ENCODE results near the gene CHN1.

Gene CHN1

DNA sequence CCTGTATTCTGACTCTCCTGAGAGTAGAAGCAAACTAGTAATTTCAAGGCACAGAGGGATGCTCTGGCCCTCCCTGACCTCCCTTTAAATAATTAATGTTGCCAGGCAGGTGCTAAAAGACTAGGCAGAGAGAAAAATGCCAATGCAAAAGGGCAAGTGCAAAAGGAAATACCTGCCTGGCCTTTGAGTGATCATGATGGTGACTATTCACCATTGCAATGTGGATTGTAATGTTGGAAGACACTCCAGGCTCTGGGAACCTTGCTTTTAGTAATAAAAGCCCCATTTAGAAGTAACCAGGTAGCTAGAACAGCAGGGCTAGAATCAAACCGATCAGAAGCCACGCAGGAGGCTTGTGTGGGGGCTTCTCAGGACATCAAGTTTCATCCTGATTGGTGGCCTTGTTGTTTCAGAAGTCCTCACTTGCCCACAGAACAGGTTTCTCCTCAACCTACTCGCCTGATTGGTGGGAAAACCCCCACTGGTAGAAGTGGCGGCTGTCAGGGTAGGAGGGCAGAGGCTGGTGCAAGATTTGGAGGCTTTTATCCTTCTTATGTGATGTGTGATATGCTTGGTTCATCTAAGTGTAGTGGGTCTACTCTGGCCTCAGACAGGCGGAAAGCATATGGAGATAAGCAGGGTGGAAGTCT, 224.9 kb downstream of the CHN1 start:
- TF ChIP-seq, protein P1, sequence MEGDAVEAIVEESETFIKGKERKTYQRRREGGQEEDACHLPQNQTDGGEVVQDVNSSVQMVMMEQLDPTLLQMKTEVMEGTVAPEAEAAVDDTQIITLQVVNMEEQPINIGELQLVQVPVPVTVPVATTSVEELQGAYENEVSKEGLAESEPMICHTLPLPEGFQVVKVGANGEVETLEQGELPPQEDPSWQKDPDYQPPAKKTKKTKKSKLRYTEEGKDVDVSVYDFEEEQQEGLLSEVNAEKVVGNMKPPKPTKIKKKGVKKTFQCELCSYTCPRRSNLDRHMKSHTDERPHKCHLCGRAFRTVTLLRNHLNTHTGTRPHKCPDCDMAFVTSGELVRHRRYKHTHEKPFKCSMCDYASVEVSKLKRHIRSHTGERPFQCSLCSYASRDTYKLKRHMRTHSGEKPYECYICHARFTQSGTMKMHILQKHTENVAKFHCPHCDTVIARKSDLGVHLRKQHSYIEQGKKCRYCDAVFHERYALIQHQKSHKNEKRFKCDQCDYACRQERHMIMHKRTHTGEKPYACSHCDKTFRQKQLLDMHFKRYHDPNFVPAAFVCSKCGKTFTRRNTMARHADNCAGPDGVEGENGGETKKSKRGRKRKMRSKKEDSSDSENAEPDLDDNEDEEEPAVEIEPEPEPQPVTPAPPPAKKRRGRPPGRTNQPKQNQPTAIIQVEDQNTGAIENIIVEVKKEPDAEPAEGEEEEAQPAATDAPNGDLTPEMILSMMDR (conservative IDR thresholded peaks at IDR 0.05; ENCODE audit: low read depth): no peak
- POLR2A ChIA-PET (ENCODE audit: low non-redundant PET): no interaction called here
- no peak overlapping the region for H3K27ac ChIP-seq
- DNase-seq (ENCODE audit: low spot score): no peak
- CTCF ChIA-PET: interaction anchor here (0.6 kb wide), 1 partner anchor 77 kb away, joined by 3 read pairs; no protein-coding TSS in a partner anchor

DNA sequence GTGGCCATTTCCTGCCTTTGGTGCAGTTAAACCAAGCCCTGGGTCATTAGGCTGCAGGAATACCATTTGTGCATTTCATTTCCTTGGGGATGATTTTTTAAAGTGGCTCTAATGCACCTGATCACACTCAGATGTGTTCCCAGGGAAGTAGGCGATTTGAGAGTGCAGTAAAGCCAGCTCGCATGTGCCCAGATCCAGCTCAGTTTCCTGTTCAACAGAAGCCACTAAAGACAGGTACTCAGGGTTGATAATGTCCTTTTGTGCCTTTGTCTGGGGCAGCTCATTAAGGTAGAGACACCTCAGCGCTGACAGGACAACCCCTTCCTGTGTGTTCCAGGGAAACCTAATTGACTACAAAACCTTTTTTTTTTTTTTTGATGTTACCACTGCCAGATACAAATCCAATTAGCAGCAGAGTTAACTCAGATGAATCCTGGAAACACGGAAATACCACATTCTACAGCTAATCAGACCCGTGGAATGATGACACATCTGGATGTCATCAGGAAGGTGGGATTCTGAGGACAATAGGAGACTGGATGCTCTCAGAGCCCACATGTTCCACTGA, 225.7 kb downstream of the CHN1 start:
- ChIA-PET POLR2A (ENCODE audit: low non-redundant PET) (no interaction called here), CTCF (interaction anchor here (0.6 kb wide), 1 partner anchor 343 kb away, joined by 9 read pairs; no protein-coding TSS in a partner anchor)
- no peak for DNase-seq (ENCODE audit: low spot score)

DNA sequence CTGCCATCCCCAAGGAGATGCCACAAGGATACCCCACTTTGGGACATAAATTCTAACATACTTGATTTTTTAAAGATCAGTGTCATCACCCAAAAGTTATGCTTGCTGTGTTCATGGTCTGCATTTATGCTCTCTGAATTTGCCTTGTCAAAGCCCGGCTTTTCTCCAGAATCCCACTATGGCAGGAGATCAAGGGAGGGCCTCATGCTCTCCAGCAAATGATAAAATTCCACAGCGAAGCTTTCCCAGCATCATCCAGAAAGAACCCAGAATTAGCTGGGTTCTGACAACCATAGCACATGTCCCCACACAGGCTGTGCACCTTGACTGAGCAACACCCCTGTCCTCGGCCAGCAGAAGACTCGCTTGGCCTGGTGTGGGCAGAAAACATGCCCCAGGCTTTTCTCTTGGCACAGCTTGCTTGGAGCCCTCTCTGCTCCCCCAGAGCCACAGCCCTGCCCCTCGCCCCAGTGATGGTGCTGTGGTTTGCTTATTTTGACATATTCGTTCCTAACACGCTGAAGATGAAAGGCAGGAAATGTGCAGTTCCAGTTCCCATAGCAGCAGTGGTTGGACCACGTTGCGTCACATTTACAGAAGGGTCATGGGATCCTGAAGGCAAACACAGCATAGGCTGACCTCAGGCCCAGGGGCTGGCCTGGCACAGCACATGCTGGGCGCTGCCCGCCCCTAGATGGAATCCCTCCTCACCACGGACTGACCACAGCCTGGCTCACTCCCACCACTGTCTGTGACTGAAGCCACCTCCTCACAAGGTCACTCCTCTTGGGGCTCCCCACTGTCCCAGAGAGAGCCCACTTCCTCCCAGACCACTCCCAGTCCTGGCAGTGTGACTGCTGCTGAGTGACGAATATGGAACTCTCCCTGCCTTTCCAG, 226.8 kb downstream of the CHN1 start:
- H3K27ac ChIP-seq: no peak overlapping the region
- POLR2A ChIA-PET (ENCODE audit: low non-redundant PET): no interaction called here
- CTCF ChIA-PET: no interaction called here
- DNase-seq (ENCODE audit: low spot score): no peak
- TF ChIP-seq, protein P1 (conservative IDR thresholded peaks at IDR 0.05; ENCODE audit: low read depth): no peak

More for the DNA sequence above, 225.7 kb downstream of the CHN1 start:
- TF ChIP-seq, protein P1 (conservative IDR thresholded peaks at IDR 0.05; ENCODE audit: low read depth): no peak
- no peak overlapping the region for H3K27ac ChIP-seq

DNA sequence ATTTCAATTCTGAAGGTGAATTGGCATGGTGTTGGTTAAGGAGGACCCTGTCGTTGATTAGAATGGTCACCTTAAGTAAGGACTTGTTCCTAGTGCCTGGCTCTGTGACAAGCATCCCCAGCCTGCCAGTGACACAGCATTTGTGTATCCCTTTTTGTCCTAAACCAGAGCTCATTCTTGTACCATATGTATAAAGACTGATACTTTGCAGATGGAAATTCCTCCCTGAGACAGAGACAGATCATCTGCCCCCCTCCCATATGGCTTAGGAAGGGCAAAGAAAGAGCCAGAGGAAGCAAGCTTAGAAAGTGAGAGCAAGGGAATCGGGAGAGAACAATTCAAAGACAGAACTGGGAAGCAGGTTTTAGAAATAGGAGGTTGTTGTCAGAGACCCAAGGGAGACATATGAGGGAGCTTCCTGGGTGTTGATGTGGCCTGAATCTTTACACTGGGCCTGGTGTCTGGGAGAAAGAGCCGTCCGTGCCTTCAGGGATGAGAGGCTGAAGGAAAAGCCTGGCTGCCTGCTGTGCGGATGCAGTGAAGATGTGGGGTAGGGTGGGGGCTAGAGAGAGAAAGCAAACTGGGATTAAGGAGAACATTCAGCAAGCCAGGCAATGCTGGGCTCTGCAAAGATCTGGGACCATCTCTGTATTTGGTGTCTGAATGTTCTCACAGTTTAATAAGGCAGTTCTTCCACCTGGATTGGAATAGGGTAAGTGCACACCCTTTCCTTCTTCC, 227.7 kb downstream of the CHN1 start:
- TF ChIP-seq, protein P1 (conservative IDR thresholded peaks at IDR 0.05; ENCODE audit: low read depth): no peak
- DNase-seq (ENCODE audit: low spot score): no peak
- ChIA-PET POLR2A (ENCODE audit: low non-redundant PET) (no interaction called here), CTCF (interaction anchor here (0.6 kb wide), 1 partner anchor 268 kb away, joined by 5 read pairs; no protein-coding TSS in a partner anchor)
- no peak overlapping the region for H3K27ac ChIP-seq

DNA sequence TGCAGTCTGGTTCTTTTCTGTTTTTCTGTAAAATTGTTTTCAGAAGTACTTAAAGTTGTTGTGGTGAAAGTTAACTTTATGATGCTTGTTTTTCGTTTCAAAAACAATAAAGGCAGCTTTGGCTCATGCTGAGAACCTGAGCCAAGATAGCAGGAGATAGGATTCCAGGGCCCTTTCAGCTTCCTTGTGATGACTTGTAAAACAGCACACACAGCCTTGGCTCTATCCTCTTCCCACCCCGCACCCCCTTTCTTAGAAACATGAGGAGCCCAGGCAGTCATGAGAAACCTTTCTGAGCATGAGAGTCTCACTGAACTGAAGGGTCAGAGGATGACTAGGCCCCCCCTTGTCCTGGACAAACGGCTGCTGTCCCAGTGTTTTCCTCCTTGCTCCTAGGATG, 228.5 kb downstream of the CHN1 start:
- TF ChIP-seq, protein P1 (conservative IDR thresholded peaks at IDR 0.05; ENCODE audit: low read depth): no peak
- DNase-seq (ENCODE audit: low spot score): no peak
- CTCF ChIA-PET: no interaction called here
- POLR2A ChIA-PET (ENCODE audit: low non-redundant PET): no interaction called here
- H3K27ac ChIP-seq: no peak overlapping the region

DNA sequence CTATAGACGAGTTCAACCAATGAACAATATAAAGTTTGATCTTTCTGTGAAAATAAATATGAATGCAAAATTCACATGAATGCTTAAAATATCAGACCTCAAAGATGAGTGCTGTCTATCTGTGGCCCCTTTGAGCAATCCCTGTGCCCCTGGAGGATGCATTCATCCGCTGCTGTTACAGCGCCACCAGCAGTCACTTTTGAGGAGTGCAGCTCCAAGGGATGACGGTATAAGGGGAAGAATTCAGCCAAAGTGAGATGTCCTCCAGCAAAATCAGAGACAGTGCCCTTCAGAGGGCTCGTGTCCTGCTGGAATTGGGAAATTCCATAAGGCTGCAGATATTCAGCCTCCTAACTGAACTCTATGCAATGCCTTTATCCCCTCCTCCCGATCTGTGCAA, 229.0 kb downstream of the CHN1 start:
- TF ChIP-seq, protein P1 (conservative IDR thresholded peaks at IDR 0.05; ENCODE audit: low read depth): 0 out of 2 replicates have a peak, but pooled peaks have one; percentile 16
- DNase-seq (ENCODE audit: low spot score): no peak
- ChIA-PET CTCF (no interaction called here), POLR2A (ENCODE audit: low non-redundant PET) (no interaction called here)
- H3K27ac ChIP-seq: no peak overlapping the region

All from RWPE1 (cell line).